GM19025 (cell line): ENCODE results near the gene ATP6V1B1.

Source experiments
- ATAC-seq: cut with Tn5 transposase; IDR thresholded peaks from one replicate; pipeline ENCODE4 v1.9.1; 2021; ENCODE audit warnings: mild to moderate bottlenecking, low read depth, moderate library complexity; ENCODE audit not compliant: unreplicated experiment

The ATP6V1B1 gene

GRCh38 chr2:70935468-70936164 is at the start of gene ATP6V1B1:
Gene ATP6V1B1 (plus strand): TSS chr2:70935900. CDS start chr2:70935955, 55 bp downstream.
- no peak for ATAC-seq

GRCh38 chr2:70886541-70886987 is 49.1 kb upstream of the ATP6V1B1 start:
- ATAC-seq, result no peak

- no peak for ATAC-seq
Measured at GRCh38 chr2:70887208-70887549, 48.5 kb upstream of the ATP6V1B1 start.

- no peak for ATAC-seq
Measured at GRCh38 chr2:70887550-70888246, 48.0 kb upstream of the ATP6V1B1 start.

- ATAC-seq, result no peak
Measured at GRCh38 chr2:70888366-70888922, 47.3 kb upstream of the ATP6V1B1 start.

GRCh38 chr2:70888923-70889715 is 46.6 kb upstream of the ATP6V1B1 start:
- no peak for ATAC-seq

- ATAC-seq, result no peak
Measured at GRCh38 chr2:70889716-70890037, 46.0 kb upstream of the ATP6V1B1 start.

GRCh38 chr2:70890469-70891065 is 45.1 kb upstream of the ATP6V1B1 start:
- ATAC-seq, result no peak

- no peak for ATAC-seq
Measured at GRCh38 chr2:70891572-70892357, 43.9 kb upstream of the ATP6V1B1 start.

GRCh38 chr2:70892750-70893149 is 43.0 kb upstream of the ATP6V1B1 start:
- ATAC-seq, result no peak

- no peak for ATAC-seq
Measured at GRCh38 chr2:70893186-70893585, 42.5 kb upstream of the ATP6V1B1 start.

- no peak for ATAC-seq
Measured at GRCh38 chr2:70894765-70895164, 40.9 kb upstream of the ATP6V1B1 start.

- no peak for ATAC-seq
Measured at GRCh38 chr2:70895249-70895648, 40.5 kb upstream of the ATP6V1B1 start.

- ATAC-seq, result no peak
Measured at GRCh38 chr2:70895998-70896764, 39.5 kb upstream of the ATP6V1B1 start.

GRCh38 chr2:70896765-70897202 is 38.9 kb upstream of the ATP6V1B1 start:
- no peak for ATAC-seq

GRCh38 chr2:70897203-70897976 is 38.3 kb upstream of the ATP6V1B1 start:
- no peak for ATAC-seq

GRCh38 chr2:70897977-70898226 is 37.8 kb upstream of the ATP6V1B1 start:
- no peak for ATAC-seq

GRCh38 chr2:70898363-70899240 is 37.1 kb upstream of the ATP6V1B1 start:
- ATAC-seq, result no peak
